NCI-H1417 (cell line): ENCODE data around the gene ARCN1.
A peak's percentile ranks its signal among the peaks of the same experiment; 100 is the strongest.
"Not testable (repeated sequence)": the region's sequence is repeated elsewhere in the genome, so short reads cannot be mapped to it uniquely, and the experiment has no call there.

Experiments
- DNase-seq, 3 experiments: peaks; one replicate each; lab custom pipeline; 2025; lab: John Stamatoyannopoulos, UW

The ARCN1 gene

DNA sequence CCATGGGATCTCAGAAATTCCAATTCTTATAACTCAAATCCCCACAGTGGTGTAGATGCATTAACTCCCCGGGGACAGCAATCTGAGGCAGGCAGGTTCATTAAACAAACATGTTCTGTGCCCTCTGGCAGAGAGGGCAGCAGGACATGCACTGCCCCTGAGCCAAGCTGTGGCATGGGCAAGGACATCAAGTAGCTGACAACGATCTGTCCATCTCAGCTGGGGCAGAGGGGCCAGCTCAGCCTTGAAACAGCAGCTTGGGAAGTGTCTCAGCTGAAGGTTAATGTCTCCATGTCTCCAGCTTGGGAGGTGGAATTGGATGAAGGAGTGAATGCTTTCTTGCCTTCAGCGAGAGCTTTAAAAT, 27.6 kb upstream of the ARCN1 start:
- no peak for DNase-seq

GRCh38 chr11:118545533-118545932, 26.7 kb upstream of the ARCN1 start:
- DNase-seq = no peak

- no peak for DNase-seq
Measured at GRCh38 chr11:118547132-118547531, 25.1 kb upstream of the ARCN1 start.

GRCh38 chr11:118552341-118552740, 19.9 kb upstream of the ARCN1 start:
- DNase-seq = no peak

GRCh38 chr11:118560806-118561205, 11.4 kb upstream of the ARCN1 start:
- no peak for DNase-seq

DNA sequence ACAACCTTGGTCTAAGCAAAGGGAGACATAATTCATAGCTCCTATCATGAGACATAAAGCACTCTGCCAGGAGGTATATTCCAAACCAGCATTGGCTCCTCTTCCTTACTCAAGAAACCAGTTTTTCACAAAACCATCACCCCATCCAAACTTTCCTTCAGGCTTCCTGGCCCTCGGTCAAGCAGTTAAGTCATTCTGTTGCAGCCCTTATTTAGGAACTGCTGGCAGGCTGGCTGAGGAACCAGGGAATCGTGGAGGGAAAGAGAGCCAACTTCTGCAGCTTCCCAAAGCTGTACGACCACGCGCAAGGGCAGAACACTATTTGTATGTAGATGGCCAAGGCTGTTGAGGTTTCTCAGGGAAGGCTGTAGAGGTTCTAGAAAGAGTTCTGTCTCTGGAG, 7.2 kb upstream of the ARCN1 start:
- no peak for DNase-seq

GRCh38 chr11:118569670-118570069, 2.5 kb upstream of the ARCN1 start:
- no peak for DNase-seq

GRCh38 chr11:118570787-118571186, 1.4 kb upstream of the ARCN1 start:
- no peak for DNase-seq

GRCh38 chr11:118571701-118572060, 528 bp upstream of the ARCN1 start:
- DNase-seq = peak in 1 of 3 experiments; percentile 48

- DNase-seq = peak in 2 of 3 experiments; percentile 32 to 60
Measured at GRCh38 chr11:118572981-118573550, 857 bp downstream of the ARCN1 start.

- no peak for DNase-seq
Measured at GRCh38 chr11:118574636-118575035, 2.4 kb downstream of the ARCN1 start.

DNA sequence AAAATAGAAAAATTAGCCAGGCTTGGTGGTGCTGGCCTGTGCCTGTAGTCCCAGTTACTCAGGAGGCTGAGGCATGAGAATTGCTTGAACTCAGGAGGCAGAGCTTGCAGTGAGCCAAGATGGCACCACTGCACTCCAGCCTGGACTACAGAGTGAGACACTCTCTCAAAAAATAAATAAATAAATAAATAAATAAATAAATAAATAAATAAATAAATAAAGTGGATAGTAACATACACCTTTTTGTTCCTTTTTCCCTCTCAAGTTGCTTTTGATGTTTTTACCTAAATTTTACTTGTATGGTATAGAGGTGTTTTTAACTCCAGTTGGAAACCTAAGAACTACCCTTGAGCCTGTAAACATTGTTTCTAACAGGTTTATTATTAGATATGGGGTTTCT, 5.8 kb downstream of the ARCN1 start:
- DNase-seq = not testable (repeated sequence)

DNA sequence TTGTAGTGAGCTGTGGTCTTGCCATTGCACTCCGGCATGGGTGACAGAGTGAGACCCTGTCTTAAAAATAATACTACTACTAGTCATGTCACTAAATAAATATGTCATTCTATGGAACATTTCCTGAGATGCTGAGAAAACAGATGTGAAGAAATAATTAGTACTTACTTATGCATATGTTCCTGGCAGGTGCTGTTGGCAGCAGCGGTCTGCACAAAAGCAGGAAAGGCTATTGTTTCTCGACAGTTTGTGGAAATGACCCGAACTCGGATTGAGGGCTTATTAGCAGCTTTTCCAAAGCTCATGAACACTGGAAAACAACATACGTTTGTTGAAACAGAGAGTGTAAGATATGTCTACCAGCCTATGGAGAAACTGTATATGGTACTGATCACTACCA, 8.8 kb downstream of the ARCN1 start:
- DNase-seq = peak in 2 of 3 experiments; percentile 60 to 85

- DNase-seq = no peak
Measured at GRCh38 chr11:118587952-118588351, 15.7 kb downstream of the ARCN1 start.

DNA sequence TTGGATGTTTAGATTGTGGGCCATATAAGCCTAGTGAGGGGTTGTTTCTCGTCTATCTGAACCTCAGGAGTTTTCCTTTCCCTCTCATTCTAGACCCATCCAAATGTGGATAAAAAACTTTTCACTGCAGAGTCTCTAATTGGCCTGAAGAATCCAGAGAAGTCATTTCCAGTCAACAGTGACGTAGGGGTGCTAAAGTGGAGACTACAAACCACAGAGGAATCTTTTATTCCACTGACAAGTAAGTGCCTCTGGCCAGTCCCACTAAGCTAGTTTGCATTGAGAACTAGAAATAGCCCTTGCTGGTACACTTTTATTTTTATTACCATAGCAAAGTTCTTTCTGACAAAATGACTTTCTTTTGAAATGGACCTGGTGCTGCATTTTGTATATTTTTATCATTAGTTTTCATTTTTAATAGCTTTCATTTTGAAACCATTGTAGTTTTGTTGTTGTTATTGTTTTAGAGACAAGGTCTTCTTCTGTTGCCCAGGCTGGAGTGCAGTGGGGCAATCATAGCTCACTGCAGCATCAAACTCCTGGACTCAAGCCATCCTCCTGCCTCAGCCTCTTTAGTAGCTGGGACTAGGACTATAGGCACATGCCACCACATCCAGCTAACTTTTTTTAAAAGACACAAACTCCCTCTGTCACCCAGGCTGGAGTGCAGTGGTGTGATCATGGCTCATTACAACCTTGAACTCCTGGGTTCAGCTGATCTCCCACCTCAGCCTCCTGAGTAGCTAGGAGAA, 20.6 kb downstream of the ARCN1 start:
- no peak for DNase-seq

- DNase-seq = peak; percentile 4 to 73 (median 24)
Measured at GRCh38 chr11:118594984-118595383, 22.8 kb downstream of the ARCN1 start.

- no peak for DNase-seq
Measured at GRCh38 chr11:118596224-118597146, 24.3 kb downstream of the ARCN1 start.

DNA sequence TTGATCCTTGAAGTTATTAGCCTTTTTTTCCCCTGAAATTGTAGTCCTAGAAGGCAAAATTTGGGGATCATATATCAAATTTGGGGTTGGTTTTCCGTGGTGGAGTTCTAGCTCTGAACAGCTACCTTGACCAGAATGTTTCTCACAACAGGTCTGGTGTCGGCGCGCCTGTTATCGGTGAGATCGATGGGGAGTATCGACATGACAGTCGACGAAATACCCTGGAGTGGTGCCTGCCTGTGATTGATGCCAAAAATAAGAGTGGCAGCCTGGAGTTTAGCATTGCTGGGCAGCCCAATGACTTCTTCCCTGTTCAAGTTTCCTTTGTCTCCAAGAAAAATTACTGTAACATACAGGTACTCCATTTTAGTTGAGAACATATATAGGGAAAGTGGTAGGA, 25.3 kb downstream of the ARCN1 start:
- no peak for DNase-seq

GRCh38 chr11:118602331-118602730, 30.1 kb downstream of the ARCN1 start:
- DNase-seq = no peak

DNA sequence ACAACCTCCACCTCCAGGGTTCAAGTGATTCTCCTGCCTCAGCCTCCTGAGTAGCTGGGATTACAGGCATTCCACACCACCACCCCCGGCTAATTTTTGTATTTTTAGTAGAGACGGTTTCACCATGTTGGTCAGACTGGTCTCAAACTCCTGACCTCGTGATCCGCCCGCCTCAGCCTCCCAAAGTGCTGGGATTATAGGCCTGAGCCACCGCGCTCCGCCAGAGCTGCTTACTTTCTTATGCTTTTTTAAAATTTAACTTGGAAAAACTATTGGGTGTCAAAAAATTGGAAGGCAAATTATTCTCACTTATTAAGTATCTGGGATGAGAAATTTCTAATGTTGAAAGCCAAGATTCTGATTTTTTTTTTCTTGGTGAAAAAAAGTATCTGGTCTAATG, 31.5 kb downstream of the ARCN1 start:
- not testable (repeated sequence) for DNase-seq

DNA sequence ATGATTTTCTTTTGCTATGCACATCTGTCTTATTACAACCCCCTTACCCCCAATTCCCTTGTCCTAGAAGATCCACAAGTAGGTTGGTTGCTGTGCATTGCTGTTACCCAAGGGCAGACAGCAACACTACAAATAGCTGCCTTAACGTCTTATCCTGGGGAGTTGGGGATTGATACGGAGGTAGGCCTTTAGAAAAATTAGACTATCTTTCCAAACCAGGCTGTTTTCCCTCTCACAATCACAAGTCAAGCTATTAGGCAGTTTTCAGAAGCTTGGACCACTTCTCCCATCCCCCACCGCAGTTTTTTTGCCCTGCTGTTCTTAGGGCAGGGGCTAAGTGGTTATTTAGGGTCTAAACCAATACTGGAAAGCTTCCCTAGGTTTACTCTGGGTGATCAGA, 32.4 kb downstream of the ARCN1 start:
- no peak for DNase-seq

DNA sequence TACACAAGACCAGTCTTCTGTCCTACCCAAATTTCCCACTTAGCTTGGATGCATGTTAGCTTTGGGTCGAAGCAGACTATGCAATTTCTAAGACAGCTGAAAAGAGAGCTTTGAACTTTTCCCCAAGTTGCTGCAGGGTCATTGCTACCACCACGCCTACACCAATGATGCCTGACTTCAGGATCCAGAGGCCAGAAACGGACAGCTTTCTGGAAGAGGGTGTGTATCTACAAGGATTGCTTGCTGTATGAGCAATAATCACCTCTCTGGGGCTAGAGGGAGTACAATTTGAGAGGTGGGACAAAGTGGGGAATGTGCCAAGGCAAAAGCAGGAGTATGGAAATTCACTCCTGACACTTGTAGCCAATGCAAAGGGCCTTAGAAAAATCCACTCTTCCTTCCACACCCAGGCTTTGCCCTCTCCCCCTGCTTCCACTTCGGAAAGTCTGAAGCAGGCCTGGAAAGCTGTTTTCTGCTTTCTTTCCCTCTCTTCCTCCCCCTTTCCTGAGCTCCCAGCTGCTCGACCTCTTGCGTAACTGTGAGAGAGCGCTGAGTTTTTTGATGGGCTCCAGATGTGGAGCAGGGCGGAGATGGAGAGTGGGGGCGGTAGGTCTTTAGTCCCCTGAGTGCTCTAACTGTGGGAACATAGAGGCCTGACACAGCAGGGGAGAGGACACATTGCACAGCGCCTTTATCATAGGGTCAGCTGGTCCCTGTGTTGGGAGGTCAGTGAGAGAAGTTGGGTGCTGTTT, 33.1 kb downstream of the ARCN1 start:
- DNase-seq = no peak
